GM21367 (cell line): ENCODE results near the gene SDK2.

Experiments used
- ATAC-seq: cut with Tn5 transposase; IDR thresholded peaks from one replicate; pipeline ENCODE4 v1.9.1; 2021; ENCODE audit not compliant: unreplicated experiment

SDK2 gene

GRCh38 chr17:73634629-73635028, 9.6 kb downstream of the SDK2 start:
- ATAC-seq = no peak

- ATAC-seq = no peak
Measured at GRCh38 chr17:73633736-73634135, 10.5 kb downstream of the SDK2 start.

- no peak for ATAC-seq
Measured at GRCh38 chr17:73632513-73632912, 11.7 kb downstream of the SDK2 start.

GRCh38 chr17:73630965-73631595, 13.2 kb downstream of the SDK2 start:
- no peak for ATAC-seq

- no peak for ATAC-seq
Measured at GRCh38 chr17:73630531-73630930, 13.7 kb downstream of the SDK2 start.

- no peak for ATAC-seq
Measured at GRCh38 chr17:73628642-73629552, 15.3 kb downstream of the SDK2 start.

GRCh38 chr17:73625991-73626673, 18.1 kb downstream of the SDK2 start:
- no peak for ATAC-seq

- ATAC-seq = no peak
Measured at GRCh38 chr17:73625006-73625405, 19.2 kb downstream of the SDK2 start.

- ATAC-seq = no peak
Measured at GRCh38 chr17:73624496-73624988, 19.7 kb downstream of the SDK2 start.

- no peak for ATAC-seq
Measured at GRCh38 chr17:73623818-73624217, 20.4 kb downstream of the SDK2 start.

GRCh38 chr17:73623247-73623646, 21.0 kb downstream of the SDK2 start:
- no peak for ATAC-seq

GRCh38 chr17:73622381-73622780, 21.9 kb downstream of the SDK2 start:
- ATAC-seq = no peak

- no peak for ATAC-seq
Measured at GRCh38 chr17:73621685-73622084, 22.6 kb downstream of the SDK2 start.

GRCh38 chr17:73620414-73620813, 23.8 kb downstream of the SDK2 start:
- ATAC-seq = no peak

- no peak for ATAC-seq
Measured at GRCh38 chr17:73617501-73617900, 26.7 kb downstream of the SDK2 start.

- no peak for ATAC-seq
Measured at GRCh38 chr17:73616873-73617404, 27.3 kb downstream of the SDK2 start.

- ATAC-seq = no peak
Measured at GRCh38 chr17:73616120-73616872, 27.9 kb downstream of the SDK2 start.

- no peak for ATAC-seq
Measured at GRCh38 chr17:73614256-73614655, 30.0 kb downstream of the SDK2 start.

- ATAC-seq = no peak
Measured at GRCh38 chr17:73613271-73614233, 30.7 kb downstream of the SDK2 start.
